Stimulated activated CD4-positive, alpha-beta T cell treated with anti-CD3 and anti-CD28 coated beads, Interleukin-4, amount 100 ng/mL, for 24 hours (primary cell): ENCODE measurements around the gene NUDT8.
"Not testable (repeated sequence)": the region's sequence is repeated elsewhere in the genome, so short reads cannot be mapped to it uniquely, and the experiment has no call there.

Experiments used
- DNase-seq: peaks from one replicate; pipeline ENCODE4 v3.0.0-alpha.2; 2020

Gene NUDT8

DNA sequence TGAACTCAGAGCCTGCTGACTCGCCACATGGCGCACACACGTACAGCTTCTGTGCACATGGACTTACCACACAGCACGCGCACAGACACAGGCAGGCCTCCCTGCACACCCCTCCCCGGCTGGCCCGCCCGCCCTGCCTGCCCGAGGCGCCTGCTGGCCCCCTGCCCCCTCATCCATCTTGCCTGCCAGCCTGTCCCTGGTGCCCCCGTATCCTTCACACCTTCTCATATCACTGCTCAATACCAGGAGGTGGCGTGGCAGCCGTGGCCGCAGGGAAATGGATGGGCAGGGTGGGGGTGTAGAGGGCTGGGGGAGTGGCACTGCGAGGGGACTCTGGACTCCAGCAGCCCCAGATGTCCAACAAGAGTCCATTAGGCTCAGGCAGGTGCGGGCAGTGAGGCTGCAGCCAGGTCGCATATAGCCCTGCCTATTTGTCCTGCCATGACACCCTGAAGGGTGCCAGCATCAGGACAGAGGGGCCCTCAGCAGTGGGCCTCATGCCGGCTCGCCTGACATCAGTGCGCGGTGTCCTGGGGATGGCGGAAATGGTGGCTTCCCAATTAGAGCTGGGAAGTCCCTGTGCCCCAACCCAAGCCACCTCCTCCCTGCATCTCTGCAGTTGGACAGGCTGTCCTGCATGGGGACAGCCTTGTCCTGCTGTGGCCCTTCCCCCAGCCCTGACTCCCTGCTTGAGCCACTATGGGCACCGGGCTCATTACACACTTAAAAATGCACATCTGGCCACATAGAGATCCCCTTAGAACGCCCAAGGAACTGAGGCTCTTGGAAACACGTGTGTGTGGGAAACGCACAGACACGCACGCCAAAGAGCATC, 11.8 kb upstream of the NUDT8 start:
- DNase-seq: no peak

DNA sequence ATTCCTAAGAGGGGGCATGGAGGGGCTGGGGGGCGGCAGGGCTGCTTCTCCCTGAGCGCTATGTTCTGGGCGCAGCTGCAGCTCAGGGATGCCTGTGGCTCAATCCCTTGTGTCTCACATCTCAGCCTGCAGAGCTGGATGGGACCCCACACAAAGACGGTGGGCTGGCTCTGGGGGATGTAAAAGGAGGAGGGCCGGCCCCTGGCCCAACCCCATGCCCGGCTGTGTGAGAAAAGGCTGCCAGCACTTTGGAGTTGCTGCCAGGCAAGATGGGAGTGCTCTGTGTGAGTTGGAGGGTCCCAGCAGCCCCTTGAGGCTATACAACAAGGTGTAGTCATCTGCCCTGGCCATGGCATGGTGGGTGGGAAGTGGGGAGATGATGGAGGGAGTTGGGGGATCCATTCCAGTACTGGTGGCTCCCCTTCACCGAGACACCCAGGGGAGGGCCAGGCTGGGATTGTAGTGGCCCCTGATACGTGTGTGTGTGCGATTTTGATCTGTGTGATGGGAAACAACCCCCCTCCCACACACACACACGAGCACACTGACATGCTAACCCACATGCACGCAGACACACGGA, 11.1 kb upstream of the NUDT8 start:
- DNase-seq: no peak

DNA sequence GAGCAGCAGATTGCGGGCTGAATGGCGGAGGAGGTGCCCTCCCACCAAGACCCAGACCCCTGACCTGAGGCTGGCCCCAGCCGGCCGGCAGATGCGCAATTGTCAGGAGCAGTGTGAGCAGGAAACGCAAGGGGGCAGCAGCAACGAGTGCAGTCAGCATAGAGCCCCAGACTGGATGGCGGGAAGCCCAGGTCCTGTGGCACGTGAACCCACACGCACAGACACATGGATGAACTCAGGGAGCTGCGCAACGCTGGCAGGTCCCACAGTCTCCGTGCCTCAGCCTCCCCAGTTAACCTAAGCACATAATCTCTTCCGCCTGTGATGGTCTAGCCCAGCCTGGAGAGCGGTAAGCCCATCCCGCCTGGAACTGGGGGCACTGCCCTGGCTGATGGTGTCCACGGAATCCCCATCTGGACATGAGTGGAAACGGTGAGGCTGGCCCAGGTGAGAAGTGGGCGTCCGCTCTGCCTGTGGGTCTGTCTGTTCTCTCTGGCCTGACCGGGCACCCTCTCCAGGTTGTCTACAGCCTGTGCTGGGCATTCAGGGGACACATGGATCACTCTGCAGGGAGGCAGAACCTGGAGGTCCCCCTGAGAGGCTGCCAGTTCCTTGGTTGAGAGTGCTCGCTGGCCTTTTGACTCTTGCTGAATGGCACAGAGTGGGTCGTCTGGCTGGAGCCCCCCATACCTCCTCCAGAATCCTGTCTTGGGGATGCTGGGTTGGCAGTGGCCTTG, 10.5 kb upstream of the NUDT8 start:
- DNase-seq: peak; percentile 68

DNA sequence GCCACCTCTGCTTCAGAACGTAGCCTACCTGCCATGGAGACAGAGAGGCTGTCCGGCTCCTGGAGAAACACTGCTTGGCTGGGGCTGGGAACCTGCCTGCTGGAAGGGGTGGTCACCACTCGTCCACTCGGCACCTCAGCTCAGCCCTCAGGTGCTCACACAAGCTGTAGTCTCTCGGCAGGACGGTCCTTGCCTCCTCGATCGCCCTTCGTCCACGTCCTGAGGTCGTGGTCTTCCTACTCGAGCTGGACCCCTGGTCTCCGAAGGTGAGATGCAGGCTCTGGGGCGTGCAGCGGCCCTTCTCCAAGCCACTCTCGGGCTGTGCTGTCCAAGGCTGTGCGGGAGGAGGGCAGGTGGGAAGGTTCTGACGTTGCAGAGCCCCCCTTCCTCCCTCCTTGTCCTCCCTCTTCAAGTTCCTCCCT, 9.7 kb upstream of the NUDT8 start, which contains the start of gene TBX10:
TBX10 (minus strand) TSS at position 326 of the 422 bp plus-strand sequence; CDS start at position 35, 291 bp downstream.
- no peak for DNase-seq

DNA sequence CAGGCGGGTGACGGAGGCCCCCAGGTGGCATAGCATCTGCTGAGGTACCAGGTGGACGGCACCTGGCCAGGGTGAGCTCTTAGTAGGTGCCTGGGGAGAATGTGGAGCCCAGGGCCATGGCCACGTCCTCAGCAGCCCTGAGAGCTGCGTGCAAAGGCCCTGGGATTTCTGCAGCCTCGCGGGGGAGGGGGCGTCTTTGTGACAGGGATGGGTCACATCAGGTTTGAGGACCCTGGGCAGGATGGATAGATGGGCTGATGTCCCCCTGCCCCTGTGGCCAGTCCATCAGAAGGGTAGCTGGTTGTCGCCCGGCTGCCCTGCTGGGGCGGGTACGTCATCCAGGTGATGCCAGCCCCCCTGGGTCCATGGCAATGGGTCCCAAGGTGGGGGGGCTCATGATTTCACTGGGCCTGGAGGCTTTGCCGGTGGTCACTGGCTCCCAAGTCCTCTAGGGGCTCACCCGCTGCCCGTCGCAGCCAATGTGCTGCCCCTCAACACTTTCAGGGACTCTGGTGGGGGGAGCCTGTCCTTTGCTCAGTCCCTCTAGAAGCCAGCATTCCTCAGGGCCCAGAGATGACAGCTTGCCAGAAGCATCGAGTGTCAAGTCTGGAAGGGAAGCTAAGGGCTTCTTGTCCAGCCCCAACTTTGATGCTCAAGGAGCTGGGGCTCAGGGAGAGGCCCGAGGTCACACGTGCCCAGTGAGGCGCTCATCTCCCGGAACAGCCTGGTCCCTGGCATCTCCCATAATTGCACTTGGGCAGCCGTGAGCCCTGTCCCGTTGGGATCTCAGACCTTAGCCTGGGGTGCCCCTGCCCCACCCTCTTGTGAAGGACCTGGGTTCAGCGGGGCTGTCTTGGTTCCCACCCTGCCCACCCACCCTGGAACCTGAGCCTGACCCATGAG, 9.0 kb upstream of the NUDT8 start:
- no peak for DNase-seq

DNA sequence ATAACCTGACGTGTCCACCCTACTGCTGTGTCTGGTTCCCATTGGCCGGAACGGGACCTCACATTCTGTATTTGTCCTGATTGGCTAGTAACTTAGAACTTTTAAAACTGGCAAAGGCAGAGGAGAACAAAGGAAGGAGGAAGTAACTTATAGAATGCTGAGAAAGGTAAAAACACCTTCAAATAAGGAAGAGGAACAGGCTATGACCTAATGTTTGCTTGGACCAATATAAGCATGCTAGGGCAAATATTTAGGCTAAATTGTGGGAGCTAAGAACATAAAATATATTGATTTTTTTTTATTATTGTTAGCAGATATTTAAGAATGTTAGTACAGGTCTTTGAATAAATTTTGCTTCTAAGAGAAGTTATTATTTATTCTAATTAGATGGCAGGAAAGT, 7.7 kb upstream of the NUDT8 start:
- DNase-seq: not testable (repeated sequence)

DNA sequence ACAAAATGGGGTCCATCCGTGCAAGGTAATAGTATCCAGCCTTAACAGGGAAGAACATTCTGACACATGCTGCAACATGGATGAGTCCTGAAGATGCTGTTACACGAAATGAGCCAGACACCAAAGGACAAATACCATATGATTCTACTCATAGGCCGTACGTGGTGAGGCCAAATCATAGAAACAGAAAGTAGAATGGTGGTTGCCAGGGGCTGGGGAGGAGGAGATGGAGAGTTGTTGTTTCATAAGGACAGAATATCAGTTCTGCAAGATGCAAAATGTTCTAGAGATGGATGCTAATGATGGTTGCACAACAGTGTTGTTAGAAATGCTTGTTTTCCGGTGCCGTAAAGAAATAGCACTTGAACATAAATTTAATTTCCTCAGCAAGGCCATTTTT, 7.2 kb upstream of the NUDT8 start:
- DNase-seq: no peak

DNA sequence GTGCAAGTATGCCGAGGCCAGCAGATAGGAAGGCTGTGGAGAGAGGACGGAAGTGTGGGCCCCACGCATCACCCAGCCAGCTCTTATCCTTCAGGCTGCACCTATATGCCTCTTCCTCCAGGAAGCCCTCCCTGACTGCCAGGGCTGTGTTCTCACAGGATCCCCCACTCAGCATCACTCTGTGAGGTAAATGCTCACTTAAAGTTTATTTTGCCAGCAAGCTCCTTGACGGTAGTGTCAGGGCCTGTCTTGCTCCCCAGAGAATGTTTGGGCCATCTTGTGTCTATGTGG, 5.4 kb upstream of the NUDT8 start:
- no peak for DNase-seq

DNA sequence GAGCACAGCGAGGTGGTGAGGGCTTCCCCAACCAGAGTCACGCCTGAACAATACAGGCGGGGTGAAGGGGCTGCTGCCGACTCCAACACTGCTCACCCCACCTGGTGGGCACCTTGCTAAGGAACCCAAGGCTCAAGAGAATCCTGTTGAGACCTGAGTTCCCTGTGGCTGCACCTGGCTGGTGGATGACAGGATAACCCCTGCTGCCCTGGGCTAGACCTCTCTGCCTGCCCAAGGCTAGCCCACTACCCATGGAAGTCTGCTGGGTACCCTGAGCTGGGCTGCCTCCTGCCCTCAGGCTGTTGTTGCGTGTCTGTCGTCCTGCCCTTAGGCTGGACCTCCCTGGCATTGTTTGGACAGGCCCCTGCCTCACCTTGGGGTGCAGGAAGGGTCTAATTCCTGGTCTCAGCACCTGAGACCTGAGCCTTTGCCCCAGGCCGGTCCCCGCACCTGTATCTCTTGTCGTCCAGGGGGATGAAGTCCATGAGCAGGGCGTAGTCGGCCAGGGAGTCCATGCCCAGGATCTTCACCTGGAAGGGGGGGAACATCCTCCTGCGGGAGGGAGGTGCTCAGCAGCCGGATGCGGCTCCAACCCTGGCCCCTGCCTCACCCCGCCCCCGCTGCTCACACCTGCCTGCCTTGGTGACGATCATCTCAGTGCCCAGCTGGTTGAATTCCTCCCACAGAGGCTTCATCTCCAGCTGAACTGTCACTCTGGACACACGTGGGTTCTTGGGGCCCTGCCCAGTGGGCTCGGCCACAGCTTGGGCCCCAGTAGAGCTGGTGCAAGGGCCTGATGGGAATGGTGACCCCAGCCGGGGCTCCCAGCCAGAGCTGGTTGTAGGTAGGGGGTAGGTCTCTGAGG, 4.9 kb upstream of the NUDT8 start:
- DNase-seq: no peak

DNA sequence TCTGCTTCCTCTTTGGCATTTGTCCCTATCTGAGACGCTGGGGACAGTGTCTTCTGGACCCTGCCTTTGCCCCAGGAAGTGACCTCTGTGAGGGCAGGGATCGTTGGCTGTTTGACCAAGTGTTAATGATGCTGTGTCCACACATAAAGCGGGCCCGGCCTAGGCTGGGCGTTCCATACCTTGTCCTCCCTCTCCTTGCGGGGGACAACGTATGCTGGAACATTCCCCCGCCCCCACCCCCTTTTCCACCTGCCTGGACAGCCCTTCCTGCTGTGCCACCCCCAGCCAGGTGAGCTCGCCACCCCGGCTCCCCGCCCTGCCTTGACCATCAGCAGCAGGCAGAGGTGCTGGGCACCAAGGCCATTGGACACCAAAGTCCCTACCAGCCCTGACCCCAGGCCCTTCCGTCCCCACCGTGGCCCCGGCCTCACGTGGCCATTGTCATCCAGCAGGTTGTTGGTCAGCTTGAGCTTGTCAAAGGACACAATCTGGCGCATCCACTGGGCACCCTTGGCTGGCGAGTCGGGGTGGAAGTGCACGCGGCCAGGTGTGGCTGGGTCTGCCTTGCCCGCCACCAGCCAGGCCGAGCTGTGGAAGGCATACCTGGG, 4.1 kb upstream of the NUDT8 start:
- no peak for DNase-seq

DNA sequence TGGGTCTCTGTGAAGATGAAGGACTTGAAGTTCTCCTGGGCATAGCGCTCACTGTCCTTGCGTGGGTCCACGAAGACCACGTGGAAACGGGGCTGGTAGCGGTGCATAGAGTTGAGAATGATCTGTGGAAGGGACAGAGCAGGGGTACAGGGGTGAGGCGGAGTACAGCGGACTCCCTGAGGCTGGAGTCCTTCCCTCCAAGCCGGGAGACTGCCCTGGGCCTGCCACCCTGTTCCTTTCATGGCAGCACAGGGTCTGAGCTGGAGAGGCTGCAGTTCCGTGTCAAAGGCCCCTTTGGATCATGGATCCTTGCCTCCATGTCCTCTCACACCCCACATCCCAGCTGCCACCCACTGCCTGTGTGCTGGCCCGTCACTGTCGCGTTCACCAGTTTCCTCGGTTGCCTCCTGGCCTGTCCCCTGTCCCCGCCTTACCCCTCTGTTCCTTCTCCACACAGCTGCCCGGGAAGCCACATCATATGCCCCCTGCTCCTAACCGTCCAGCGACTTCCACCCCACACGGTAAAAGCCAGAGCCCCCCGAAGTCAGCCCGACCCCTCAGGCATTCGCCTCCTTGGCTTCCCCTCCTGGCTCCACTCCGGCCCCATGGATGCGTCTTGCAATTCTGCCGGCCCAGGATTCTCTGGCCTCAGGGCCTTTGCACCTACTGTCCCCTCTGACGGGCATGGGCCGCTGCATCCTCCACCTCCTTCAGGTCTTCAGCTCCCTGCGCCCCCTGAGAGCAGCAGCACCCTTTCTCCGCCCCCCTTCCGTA, 3.4 kb upstream of the NUDT8 start:
- no peak for DNase-seq

DNA sequence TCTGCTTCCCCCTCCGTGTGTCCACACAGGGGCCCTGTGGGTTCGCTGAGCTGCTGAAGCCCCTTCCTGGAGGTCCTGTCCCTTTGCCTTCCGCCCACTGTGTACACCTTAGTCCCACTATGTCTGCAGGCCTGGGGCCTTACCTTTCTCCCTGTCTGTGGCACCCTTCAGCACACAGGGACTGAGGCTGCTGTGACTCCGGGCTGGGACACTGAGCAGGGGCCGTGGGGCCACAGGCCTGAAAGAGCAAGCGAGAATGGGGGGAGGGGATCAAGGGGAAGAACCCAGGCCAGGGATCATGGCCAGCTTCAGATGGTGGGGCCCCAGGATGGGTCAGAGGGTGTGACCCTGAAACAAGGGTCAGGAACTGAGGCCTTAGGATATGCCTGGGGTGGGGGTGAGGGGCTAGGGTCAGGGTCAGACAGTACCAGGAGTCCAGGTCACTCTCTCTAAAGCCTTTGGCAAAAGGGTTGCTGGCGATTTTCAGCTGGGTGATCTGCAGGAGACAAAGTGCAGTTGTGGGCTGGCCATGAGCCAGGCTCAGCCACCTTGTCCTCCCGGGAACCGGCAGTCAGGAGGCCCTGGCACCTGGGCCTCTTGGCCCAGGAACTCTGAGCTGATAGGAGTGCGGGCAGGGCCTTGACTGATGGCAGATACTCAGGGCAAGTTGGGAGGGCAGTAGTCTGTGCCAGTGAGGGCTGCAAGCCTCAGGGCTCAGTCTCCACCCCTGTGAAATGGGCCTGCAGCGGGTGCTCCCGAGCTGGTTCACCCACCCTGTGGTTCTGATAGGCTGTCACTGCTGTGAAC, 2.6 kb upstream of the NUDT8 start:
- DNase-seq: no peak

DNA sequence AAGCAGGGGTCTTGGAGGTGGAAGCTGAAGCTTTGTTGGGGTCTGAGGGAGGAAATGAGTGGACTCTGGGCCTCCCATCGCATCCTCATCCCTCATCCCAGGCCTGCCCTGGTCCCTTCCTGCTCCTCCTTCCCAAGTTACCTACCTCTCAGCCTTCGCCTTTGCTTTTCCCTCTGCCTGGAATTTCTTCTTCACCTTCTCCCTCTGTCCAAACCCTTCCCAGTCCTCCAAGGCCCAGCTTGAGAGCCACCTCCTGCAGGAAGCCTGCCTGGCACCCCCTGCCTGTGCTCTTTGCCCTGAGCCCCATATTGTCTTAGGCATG, 2.1 kb upstream of the NUDT8 start:
- no peak for DNase-seq

DNA sequence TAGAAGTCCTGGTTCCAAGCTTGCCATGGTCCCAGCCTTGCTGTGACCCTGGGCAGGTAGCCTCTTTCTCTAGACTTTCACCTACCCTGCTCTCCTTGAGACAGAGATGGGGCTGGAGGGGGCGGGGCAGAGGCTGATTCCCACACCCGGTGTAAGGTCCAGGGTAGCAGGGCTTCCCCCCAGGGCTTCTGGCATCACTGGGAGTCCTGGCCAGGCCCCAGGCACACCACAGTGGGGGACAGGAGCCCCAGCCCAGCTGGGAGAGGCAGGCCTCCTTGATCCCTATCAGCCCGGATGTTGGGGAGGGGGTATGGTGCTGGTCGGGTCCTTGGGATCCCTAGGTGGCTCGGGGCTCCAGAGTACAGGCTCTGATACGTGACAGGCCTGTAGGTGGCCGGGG, 1.7 kb upstream of the NUDT8 start:
- no peak for DNase-seq

DNA sequence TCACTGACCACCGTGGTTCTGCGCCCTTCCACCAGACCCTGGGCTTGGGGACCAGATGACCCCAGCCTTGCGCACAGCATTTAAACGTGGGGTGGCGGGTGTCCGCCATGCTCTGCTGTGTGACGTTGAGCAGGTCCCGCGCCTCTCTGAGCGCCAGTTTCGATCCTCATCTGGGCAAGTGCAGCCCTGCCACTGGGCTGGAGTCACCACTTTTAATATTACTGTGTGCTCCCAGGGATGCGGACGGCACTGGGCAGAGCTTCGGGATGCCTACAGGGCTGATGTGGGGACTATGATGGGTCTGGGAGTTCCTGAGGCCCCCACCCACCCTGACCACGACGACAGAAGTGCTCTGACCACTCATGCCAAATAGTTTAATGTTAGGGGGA, 1.2 kb upstream of the NUDT8 start:
- DNase-seq: no peak

DNA sequence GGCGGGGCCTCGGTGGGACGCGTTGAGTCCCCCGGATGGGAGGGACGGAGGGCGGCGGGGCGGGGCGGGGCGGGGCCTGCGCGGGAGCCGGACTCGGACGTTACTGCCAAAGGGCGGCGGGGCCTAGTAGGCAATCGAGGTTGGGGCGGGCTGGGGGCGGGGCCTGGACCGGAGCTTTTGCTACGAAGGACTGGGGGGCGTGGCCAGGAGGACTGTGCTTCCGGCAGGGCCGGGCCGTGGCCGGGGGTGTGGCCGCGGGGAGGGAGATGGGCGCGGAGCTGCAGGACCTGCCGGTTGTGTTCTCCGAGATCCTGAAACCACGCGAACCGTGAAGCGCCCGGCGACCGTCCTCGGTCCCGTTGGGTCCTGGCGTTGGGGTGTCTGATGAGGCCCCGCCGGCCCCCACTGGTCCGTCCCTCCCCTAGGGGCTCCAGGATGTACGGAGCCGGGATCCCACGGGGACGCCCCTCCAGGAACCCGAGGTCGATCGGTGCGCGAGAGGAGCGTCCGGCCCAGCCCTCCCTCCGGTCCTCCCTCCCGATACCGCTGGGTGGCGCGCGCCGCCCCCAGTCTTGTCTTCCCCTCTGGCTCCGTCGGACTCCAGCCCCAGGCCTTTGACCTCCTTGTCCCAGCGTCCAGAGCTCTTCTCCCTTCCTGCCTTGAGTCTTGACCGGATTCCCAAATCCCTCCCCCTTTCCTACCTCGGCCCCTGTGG, 648 bp upstream of the NUDT8 start:
- peak; percentile 95 for DNase-seq

DNA sequence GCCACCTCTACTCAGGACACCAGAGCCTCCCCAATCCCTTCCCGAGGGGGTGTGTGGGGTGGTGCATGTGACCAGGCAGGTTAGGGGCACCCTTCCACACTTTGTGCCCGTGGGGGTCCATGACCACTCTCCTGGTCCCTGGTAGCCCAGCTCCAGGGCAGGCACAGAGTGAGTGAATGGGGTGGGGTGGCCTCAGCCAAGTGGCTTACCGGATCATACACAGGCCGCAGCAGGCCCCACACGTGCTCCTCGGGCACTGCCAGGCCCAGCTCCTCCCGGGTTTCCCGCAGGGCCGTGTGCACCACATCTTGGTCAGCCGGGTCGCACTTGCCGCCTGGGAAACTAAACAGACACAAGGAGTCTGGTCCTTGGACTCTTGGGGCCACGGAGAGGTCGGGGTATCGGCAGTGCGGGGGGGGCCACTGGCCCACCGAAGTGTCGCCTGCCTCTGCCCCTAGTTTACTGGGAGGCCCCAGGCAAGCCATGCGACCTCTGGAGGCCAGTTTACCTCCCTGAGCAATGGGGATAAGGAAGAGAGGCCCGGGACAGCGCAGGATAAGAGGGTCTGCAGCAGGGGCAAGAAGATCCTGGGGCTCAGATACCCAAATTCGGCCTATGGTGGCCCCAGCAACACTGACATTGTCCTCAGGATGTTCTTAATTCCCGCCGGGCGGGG, 889 bp downstream of the NUDT8 start:
- DNase-seq: no peak

DNA sequence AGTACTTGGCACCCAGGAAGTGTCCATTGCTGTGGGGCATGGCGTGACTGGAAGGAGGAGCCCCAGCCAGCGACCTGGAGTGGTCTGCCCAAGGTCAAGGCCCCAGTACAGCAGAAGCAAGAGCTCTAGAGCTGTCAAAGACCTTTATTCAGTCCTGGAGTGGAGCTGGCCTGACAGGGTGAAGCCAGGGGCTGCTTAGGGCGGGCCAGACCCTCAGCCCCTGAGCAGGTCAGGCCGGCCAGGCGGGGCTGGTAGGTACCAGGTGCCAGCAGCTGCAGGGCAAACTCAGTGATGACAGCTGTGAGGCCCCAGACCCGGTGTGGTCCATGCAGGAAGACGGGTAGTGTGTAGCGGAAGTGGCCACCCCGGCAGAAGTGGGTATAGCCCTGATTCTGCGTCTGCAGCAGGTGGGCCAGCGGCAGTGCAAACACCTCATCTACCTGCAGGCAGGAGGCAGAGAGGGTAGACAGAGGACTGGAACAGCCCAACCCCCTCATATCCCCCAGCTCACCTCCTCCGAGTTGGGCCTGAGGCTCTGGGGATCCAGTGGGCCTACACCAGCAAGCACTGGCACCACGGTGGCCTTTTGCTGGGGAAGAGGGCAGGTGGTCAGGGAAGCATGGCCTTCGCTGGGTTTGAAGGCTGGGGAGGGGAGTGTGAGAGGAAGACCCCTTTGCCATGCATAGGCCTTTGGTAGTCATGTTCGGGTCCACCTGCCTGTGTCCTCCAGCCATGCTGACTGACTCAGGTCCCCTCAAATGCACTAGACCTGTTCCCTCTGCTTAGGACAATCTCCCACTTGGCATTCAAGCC, 1.7 kb downstream of the NUDT8 start:
- no peak for DNase-seq
